ENCODE results near the gene NRG2. TPM values are rescaled to one million over a fixed set of nuclear protein-coding genes. Genes with fewer than 3 reads are reported as not detected.

The NRG2 gene
- total and polyA plus RNA-seq, 2 of the 4 experiments (the other 2 are of a cell fraction) = 0.18 TPM; not detected in 1

GRCh38 chr5:139919308-139919707, 123.8 kb downstream of the NRG2 start:
- H3K79me1 ChIP-seq (ENCODE audit: low read depth in 1 of 2, low read length in 2 of 2) = no peaks in the 10 kb centered on the region
- H4K8ac ChIP-seq (ENCODE audit: low read depth in 2 of 2, low read length in 2 of 2) = no peak overlapping the region
- in situ Hi-C loops (cut with MboI; ENCODE audit: low sequenced_read_pairs) (no loop called here), intact Hi-C loops (cut with micrococcal nuclease) (no loop called here), dilution Hi-C loops (cut with HindIII; ENCODE audit: low sequenced_read_pairs, unreplicated experiment) (no loop called here)
- H2AK5ac ChIP-seq (ENCODE audit: low read depth, low read length) = no peak overlapping the region
- no peak overlapping the region for H2BK20ac ChIP-seq (ENCODE audit: low read depth, low read length)
- H2BK15ac ChIP-seq (ENCODE audit: low read depth, low read length) = no peak overlapping the region
- no peak overlapping the region for H2AK9ac ChIP-seq (replicated peaks; ENCODE audit: low read depth, low read length, poor library complexity)
- no peak for ATAC-seq (ENCODE audit: low read depth)
- H2AFZ ChIP-seq (replicated peaks; ENCODE audit: low read length, poor library complexity) = no peak overlapping the region
- H3K18ac ChIP-seq (ENCODE audit: low read depth, low read length) = no peak overlapping the region
- H3K9me3 ChIP-seq (ENCODE audit: control insufficient read depth, insufficient read depth, low read length) = no peaks in the 10 kb centered on the region
- H2BK120ac ChIP-seq (ENCODE audit: low read depth, low read length) = no peak overlapping the region
- no peak overlapping the region for H3K56ac ChIP-seq (ENCODE audit: extremely low read depth, insufficient read depth, low read length)
- no peak overlapping the region for H3K27ac ChIP-seq (ENCODE audit: insufficient read depth, low read length)
- H3K23ac ChIP-seq (ENCODE audit: low read depth, low read length) = no peak overlapping the region
- peaks cover 19% of the 10 kb centered on the region for H3K27me3 ChIP-seq (ENCODE audit: control insufficient read depth, insufficient read depth, low read length)
- H3K36me3 ChIP-seq (ENCODE audit: control insufficient read depth, insufficient read depth, low read length) = no peaks in the 10 kb centered on the region
- ChIA-PET CTCF (no interaction called here), POLR2A (ENCODE audit: unreplicated experiment) (no interaction called here)
- H3K4me2 ChIP-seq (ENCODE audit: low read depth, low read length) = no peak overlapping the region
- no peak overlapping the region for H4K5ac ChIP-seq (ENCODE audit: low read depth, low read length)
- H3K4ac ChIP-seq (ENCODE audit: low read depth, low read length) = no peak overlapping the region
- 40% methylated on average over 1 of the region's 2 CpGs; no CpG with 5 or more reads in 1 of the 2 experiments for WGBS, 2 experiments (ENCODE audit: extremely low coverage in 2 of 2, insufficient read length in 1 of 2)
- DNase-seq = no peak
- no peak overlapping the region for H3K4me3 ChIP-seq (ENCODE audit: insufficient read depth, low read depth, low read length)
- H4K20me1 ChIP-seq (ENCODE audit: insufficient read depth, low read length) = no peaks in the 10 kb centered on the region
- TF ChIP-seq SMC3 (IDR thresholded peaks at IDR 0.05; ENCODE audit: low read depth, low read length) (no peak), NFE2L2 (IDR thresholded peaks at IDR 0.05; ENCODE audit: low read depth, low read length) (no peak)
- H2BK5ac ChIP-seq (ENCODE audit: low read depth, low read length, poor library complexity, severe bottlenecking) = no peak overlapping the region
- H3K14ac ChIP-seq (replicated peaks; ENCODE audit: low read depth, low read length) = no peak overlapping the region
- no peaks in the 10 kb centered on the region for H3K9me1 ChIP-seq (ENCODE audit: insufficient read depth, low read length)
- H4K91ac ChIP-seq (ENCODE audit: insufficient read depth, low read depth, low read length) = no peak overlapping the region
- no peak overlapping the region for H3K9ac ChIP-seq (ENCODE audit: low read depth, low read length)
- no peaks in the 10 kb centered on the region for H3K4me1 ChIP-seq (ENCODE audit: control insufficient read depth, insufficient read depth, low read length)
- no TSS peak for BruUV-seq (replicated peaks)

All from IMR-90 (cell line).